ENCODE data around the gene TCF21. TPM values are rescaled to one million over a fixed set of nuclear protein-coding genes. Genes with fewer than 3 reads are reported as not detected.

TCF21 gene
- polyA plus RNA-seq, 1 of the 3 experiments (the other 2 are of a cell fraction), result not detected

GRCh38 chr6:133921249-133921859, 32.4 kb downstream of the TCF21 start:
- Histone ChIP-seq H4K20me1 (ENCODE audit: insufficient read depth) (no peaks in the 10 kb centered on the region), H3K4me3 (ENCODE audit: low read depth in 2 of 2, low read length in 1 of 2) (peak overlapping the region in 1 of 2 experiments; percentile 6; a peak in 1 of 4 replicates), H2AFZ (ENCODE audit: low read depth) (no peak overlapping the region), H3K4me2 (no peak overlapping the region), H3K4me1 (ENCODE audit: control insufficient read depth in 1 of 2, insufficient read depth in 2 of 2, low read depth in 1 of 2, low read length in 1 of 2) (peaks cover 0 to 2% of the 10 kb centered on the region in 2 experiments; a peak in 1 of 4 replicates), H3F3A (replicated peaks; ENCODE audit: insufficient read depth) (no peaks in the 10 kb centered on the region), H3K36me3 (replicated peaks in 1 of 2; ENCODE audit: control insufficient read depth in 1 of 2, insufficient read depth in 2 of 2, low read length in 1 of 2) (no peaks in the 10 kb centered on the region), H3K9ac (no peak overlapping the region), H3K9me2 (no peaks in the 10 kb centered on the region), H3K27me3 (ENCODE audit: insufficient read depth) (peaks cover 4% of the 10 kb centered on the region), H3K79me2 (ENCODE audit: insufficient read depth) (no peaks in the 10 kb centered on the region), H3K27ac (ENCODE audit: low read depth in 2 of 2, low read length in 1 of 2) (no peak overlapping the region), H3K9me3 (no peaks in the 10 kb centered on the region)
- peak; percentile 61 for DNase-seq
- CTCF ChIA-PET, result interaction anchor here (0.6 to 19.3 kb wide), 40 partner anchors 10 to 1098 kb away, joined by 3 to 484 read pairs (median 4); partner anchors contain the start of gene SLC2A12
- 3% methylated on average over 6 of the region's 6 CpGs for WGBS (ENCODE audit: low lambda C conversion rate)
- TF ChIP-seq, protein P1, sequence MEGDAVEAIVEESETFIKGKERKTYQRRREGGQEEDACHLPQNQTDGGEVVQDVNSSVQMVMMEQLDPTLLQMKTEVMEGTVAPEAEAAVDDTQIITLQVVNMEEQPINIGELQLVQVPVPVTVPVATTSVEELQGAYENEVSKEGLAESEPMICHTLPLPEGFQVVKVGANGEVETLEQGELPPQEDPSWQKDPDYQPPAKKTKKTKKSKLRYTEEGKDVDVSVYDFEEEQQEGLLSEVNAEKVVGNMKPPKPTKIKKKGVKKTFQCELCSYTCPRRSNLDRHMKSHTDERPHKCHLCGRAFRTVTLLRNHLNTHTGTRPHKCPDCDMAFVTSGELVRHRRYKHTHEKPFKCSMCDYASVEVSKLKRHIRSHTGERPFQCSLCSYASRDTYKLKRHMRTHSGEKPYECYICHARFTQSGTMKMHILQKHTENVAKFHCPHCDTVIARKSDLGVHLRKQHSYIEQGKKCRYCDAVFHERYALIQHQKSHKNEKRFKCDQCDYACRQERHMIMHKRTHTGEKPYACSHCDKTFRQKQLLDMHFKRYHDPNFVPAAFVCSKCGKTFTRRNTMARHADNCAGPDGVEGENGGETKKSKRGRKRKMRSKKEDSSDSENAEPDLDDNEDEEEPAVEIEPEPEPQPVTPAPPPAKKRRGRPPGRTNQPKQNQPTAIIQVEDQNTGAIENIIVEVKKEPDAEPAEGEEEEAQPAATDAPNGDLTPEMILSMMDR (IDR thresholded peaks at IDR 0.05), result peak; percentile 74
- TF ChIP-seq TEAD4 (IDR thresholded peaks at IDR 0.05; ENCODE audit: borderline replicate concordance, insufficient read depth) (no peak), USF2 (IDR thresholded peaks at IDR 0.05; ENCODE audit: borderline replicate concordance, low read depth, low read length) (no peak), EP300 (IDR thresholded peaks at IDR 0.05; ENCODE audit: borderline replicate concordance in 1 of 2, low read depth in 1 of 2, low read length in 1 of 2) (no peak), GABPA (IDR thresholded peaks at IDR 0.05; ENCODE audit: low read depth) (no peak), EZH2phosphoT487 (IDR thresholded peaks at IDR 0.05; ENCODE audit: borderline replicate concordance, low read depth) (no peak), SMC3 (IDR thresholded peaks at IDR 0.05; ENCODE audit: low read depth, low read length) (0 out of 2 replicates have a peak, but pooled peaks have one; percentile 21), PBX3 (IDR thresholded peaks at IDR 0.05) (no peak), SIN3A (IDR thresholded peaks at IDR 0.05; ENCODE audit: borderline replicate concordance, low read depth, low read length) (no peak), RXRA (IDR thresholded peaks at IDR 0.05; ENCODE audit: borderline replicate concordance, low read depth) (no peak), GATA2 (CRISPR knock-in tag; IDR thresholded peaks at IDR 0.05) (no peak), FOSL2 (IDR thresholded peaks at IDR 0.05; ENCODE audit: borderline replicate concordance, low read depth) (no peak), FOXM1 (IDR thresholded peaks at IDR 0.05; ENCODE audit: low read depth) (no peak), YY1 (IDR thresholded peaks at IDR 0.05; ENCODE audit: low read depth) (no peak), CHD2 (IDR thresholded peaks at IDR 0.05; ENCODE audit: low read length, partially characterized antibody) (no peak), NFIC (IDR thresholded peaks at IDR 0.05; ENCODE audit: borderline replicate concordance) (no peak), TAF1 (IDR thresholded peaks at IDR 0.05; ENCODE audit: borderline replicate concordance, low read depth, low read length) (no peak), ELF1 (IDR thresholded peaks at IDR 0.05) (no peak), RAD21 (IDR thresholded peaks at IDR 0.05; ENCODE audit: low read length) (peak; percentile 71), RCOR1 (IDR thresholded peaks at IDR 0.05; ENCODE audit: low read length) (no peak)
- TF ChIP-seq, protein P2, sequence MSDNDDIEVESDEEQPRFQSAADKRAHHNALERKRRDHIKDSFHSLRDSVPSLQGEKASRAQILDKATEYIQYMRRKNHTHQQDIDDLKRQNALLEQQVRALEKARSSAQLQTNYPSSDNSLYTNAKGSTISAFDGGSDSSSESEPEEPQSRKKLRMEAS (IDR thresholded peaks at IDR 0.05; ENCODE audit: low read depth), result no peak
- TF ChIP-seq, protein P3, sequence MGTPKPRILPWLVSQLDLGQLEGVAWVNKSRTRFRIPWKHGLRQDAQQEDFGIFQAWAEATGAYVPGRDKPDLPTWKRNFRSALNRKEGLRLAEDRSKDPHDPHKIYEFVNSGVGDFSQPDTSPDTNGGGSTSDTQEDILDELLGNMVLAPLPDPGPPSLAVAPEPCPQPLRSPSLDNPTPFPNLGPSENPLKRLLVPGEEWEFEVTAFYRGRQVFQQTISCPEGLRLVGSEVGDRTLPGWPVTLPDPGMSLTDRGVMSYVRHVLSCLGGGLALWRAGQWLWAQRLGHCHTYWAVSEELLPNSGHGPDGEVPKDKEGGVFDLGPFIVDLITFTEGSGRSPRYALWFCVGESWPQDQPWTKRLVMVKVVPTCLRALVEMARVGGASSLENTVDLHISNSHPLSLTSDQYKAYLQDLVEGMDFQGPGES (IDR thresholded peaks at IDR 0.05; ENCODE audit: low read depth, low read length), result no peak
- TF ChIP-seq, protein P4, sequence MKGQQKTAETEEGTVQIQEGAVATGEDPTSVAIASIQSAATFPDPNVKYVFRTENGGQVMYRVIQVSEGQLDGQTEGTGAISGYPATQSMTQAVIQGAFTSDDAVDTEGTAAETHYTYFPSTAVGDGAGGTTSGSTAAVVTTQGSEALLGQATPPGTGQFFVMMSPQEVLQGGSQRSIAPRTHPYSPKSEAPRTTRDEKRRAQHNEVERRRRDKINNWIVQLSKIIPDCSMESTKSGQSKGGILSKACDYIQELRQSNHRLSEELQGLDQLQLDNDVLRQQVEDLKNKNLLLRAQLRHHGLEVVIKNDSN (IDR thresholded peaks at IDR 0.05; ENCODE audit: borderline replicate concordance, low read depth), result no peak
- POLR2A ChIA-PET, result no interaction called here

Measured in SK-N-SH (cell line).